Measurements from ENCODE around the gene SCFD1. TPM values are rescaled to one million over a fixed set of nuclear protein-coding genes. Genes with fewer than 3 reads are reported as not detected.

The SCFD1 gene
- total and polyA plus RNA-seq, 3 experiments from 2014 or later, result 62.7 to 66.9 (median 63.8) TPM

DNA sequence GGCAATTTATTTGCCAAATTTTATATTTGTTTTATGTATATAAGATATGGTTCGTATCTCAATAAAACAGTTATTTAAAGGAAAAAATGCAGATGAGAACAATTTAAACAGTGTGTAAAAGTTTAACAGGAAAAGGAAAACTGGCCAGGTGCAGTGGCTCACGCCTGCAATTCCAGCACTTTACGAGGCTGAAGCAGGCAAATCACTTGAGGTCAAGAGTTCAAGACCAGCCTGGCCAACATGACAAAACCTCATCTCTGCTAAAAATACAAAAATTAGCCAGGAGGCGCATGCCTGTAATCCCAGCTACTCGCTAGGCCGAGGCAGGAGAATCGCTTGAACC, 40.9 kb upstream of the SCFD1 start:
- H3K4me1 ChIP-seq (ENCODE audit: insufficient read depth, low read length), result peaks cover 5% of the 10 kb centered on the region
- Mint-ChIP-seq H3K36me3 (peaks cover 24 to 38% (median 30%) of the 10 kb centered on the region in 3 donors), H3K27me3 (no peaks in the 10 kb centered on the region), H3K4me1 (peaks cover 49 to 83% (median 75%) of the 10 kb centered on the region in 3 donors), H3K9me3 (peaks cover 4 to 15% (median 6%) of the 10 kb centered on the region in 5 donors), H3K4me3 (no peak overlapping the region), H3K27ac (no peak overlapping the region)
- CTCF ChIA-PET, result no interaction called here
- no peaks in the 10 kb centered on the region for H3K9me3 ChIP-seq (ENCODE audit: low read length)
- no peak overlapping the region for H3K4me3 ChIP-seq (ENCODE audit: low read length)
- no peak for DNase-seq
- no peaks in the 10 kb centered on the region for H3K27me3 ChIP-seq (ENCODE audit: insufficient read depth, low read length, poor library complexity, severe bottlenecking)
- no peak overlapping the region for H3K27ac ChIP-seq (ENCODE audit: low read depth, low read length)
- POLR2A ChIA-PET, result no interaction called here
- H3K36me3 ChIP-seq (ENCODE audit: insufficient read depth, low read length), result no peaks in the 10 kb centered on the region

- H3K9me3 Mint-ChIP-seq, result peaks cover 4 to 15% (median 6%) of the 10 kb centered on the region in 5 donors
- Histone ChIP-seq H3K27ac (ENCODE audit: low read depth, low read length) (no peak overlapping the region), H3K9me3 (ENCODE audit: low read length) (no peaks in the 10 kb centered on the region), H3K36me3 (ENCODE audit: insufficient read depth, low read length) (no peaks in the 10 kb centered on the region), H3K4me3 (ENCODE audit: low read length) (no peak overlapping the region), H3K27me3 (ENCODE audit: insufficient read depth, low read length, poor library complexity, severe bottlenecking) (no peaks in the 10 kb centered on the region), H3K4me1 (ENCODE audit: insufficient read depth, low read length) (peaks cover 5% of the 10 kb centered on the region)
- H3K27me3 Mint-ChIP-seq, result no peaks in the 10 kb centered on the region
- H3K4me3 Mint-ChIP-seq, result no peak overlapping the region
- peak overlapping the region in 2 of 8 donors; percentile 11 to 51 for H3K27ac Mint-ChIP-seq
- peaks cover 24 to 45% (median 30%) of the 10 kb centered on the region in 3 donors for H3K36me3 Mint-ChIP-seq
- H3K4me1 Mint-ChIP-seq, result peaks cover 46 to 77% (median 68%) of the 10 kb centered on the region in 3 donors
- POLR2A ChIA-PET, result no interaction called here
- CTCF ChIA-PET, result no interaction called here
- no peak for DNase-seq
Observed at GRCh38 chr14:30582376-30582775, 39.7 kb upstream of the SCFD1 start.

DNA sequence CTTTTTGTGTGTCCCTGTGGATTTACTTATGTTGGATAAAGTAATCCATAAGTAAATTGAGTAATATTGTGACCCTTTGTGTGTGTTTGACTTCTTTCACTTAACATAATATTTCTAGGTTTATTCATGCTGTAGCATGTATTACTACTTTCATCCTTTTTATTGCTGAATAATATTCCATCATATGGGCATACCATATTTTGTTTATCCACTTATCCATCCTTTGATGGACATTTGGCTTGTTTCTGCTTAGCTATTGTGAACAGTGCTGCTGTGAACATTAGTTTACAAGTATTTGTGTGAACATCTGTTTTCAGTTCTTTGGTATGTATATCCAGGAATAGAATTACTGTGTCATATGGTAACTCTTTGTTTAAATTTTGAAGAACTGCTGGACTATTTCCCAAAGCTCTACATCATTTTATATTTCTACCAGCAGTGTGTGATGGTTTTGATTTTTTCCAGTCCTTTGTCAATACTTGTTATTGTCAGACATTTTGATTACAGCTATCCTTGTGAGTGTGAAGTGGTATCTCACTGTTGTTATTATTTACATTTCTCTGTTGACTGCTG, 38.0 kb upstream of the SCFD1 start:
- POLR2A ChIA-PET, result no interaction called here
- no peak overlapping the region for H3K27ac ChIP-seq (ENCODE audit: low read depth, low read length)
- H3K9me3 Mint-ChIP-seq, result peaks cover 4 to 15% (median 7%) of the 10 kb centered on the region in 5 donors

GRCh38 chr14:30585204-30585603, 36.9 kb upstream of the SCFD1 start:
- CTCF ChIA-PET, result no interaction called here
- Mint-ChIP-seq H3K36me3 (peaks cover 34 to 69% (median 36%) of the 10 kb centered on the region in 3 donors), H3K4me3 (no peak overlapping the region), H3K27me3 (no peaks in the 10 kb centered on the region), H3K9me3 (peaks cover 4 to 15% (median 7%) of the 10 kb centered on the region in 5 donors), H3K4me1 (peaks cover 30 to 68% (median 58%) of the 10 kb centered on the region in 3 donors), H3K27ac (peak overlapping the region in 1 of 8 donors; percentile 17)
- no peaks in the 10 kb centered on the region for H3K27me3 ChIP-seq (ENCODE audit: insufficient read depth, low read length, poor library complexity, severe bottlenecking)
- DNase-seq, result no peak
- H3K36me3 ChIP-seq (ENCODE audit: insufficient read depth, low read length), result no peaks in the 10 kb centered on the region
- H3K27ac ChIP-seq (ENCODE audit: low read depth, low read length), result no peak overlapping the region
- H3K4me3 ChIP-seq (ENCODE audit: low read length), result no peak overlapping the region
- no peaks in the 10 kb centered on the region for H3K4me1 ChIP-seq (ENCODE audit: insufficient read depth, low read length)
- POLR2A ChIA-PET, result no interaction called here
- H3K9me3 ChIP-seq (ENCODE audit: low read length), result no peaks in the 10 kb centered on the region

More for the DNA sequence above, 38.0 kb upstream of the SCFD1 start:
- Mint-ChIP-seq H3K36me3 (peaks cover 26 to 59% (median 30%) of the 10 kb centered on the region in 3 donors), H3K4me1 (peaks cover 37 to 76% (median 59%) of the 10 kb centered on the region in 3 donors), H3K4me3 (no peak overlapping the region), H3K27ac (peak overlapping the region in 1 of 8 donors; percentile 44), H3K27me3 (no peaks in the 10 kb centered on the region)
- Histone ChIP-seq H3K4me1 (ENCODE audit: insufficient read depth, low read length) (no peaks in the 10 kb centered on the region), H3K9me3 (ENCODE audit: low read length) (no peaks in the 10 kb centered on the region), H3K36me3 (ENCODE audit: insufficient read depth, low read length) (no peaks in the 10 kb centered on the region), H3K27me3 (ENCODE audit: insufficient read depth, low read length, poor library complexity, severe bottlenecking) (no peaks in the 10 kb centered on the region), H3K4me3 (ENCODE audit: low read length) (no peak overlapping the region)
- CTCF ChIA-PET, result no interaction called here
- no peak for DNase-seq

- Mint-ChIP-seq H3K27ac (peak overlapping the region in 2 of 8 donors; percentile 6 to 12), H3K9me3 (peaks cover 4 to 15% (median 7%) of the 10 kb centered on the region in 5 donors), H3K4me3 (no peak overlapping the region), H3K4me1 (peaks cover 25 to 54% (median 52%) of the 10 kb centered on the region in 3 donors), H3K27me3 (no peaks in the 10 kb centered on the region), H3K36me3 (peaks cover 40 to 83% (median 40%) of the 10 kb centered on the region in 3 donors)
- no peak overlapping the region for H3K27ac ChIP-seq (ENCODE audit: low read depth, low read length)
- no peaks in the 10 kb centered on the region for H3K9me3 ChIP-seq (ENCODE audit: low read length)
- no peak overlapping the region for H3K4me3 ChIP-seq (ENCODE audit: low read length)
- H3K36me3 ChIP-seq (ENCODE audit: insufficient read depth, low read length), result peaks cover 9% of the 10 kb centered on the region
- H3K27me3 ChIP-seq (ENCODE audit: insufficient read depth, low read length, poor library complexity, severe bottlenecking), result no peaks in the 10 kb centered on the region
- ChIA-PET POLR2A (no interaction called here), CTCF (no interaction called here)
- H3K4me1 ChIP-seq (ENCODE audit: insufficient read depth, low read length), result no peaks in the 10 kb centered on the region
- DNase-seq, result no peak
Observed at GRCh38 chr14:30587141-30587540, 35.0 kb upstream of the SCFD1 start.

DNA sequence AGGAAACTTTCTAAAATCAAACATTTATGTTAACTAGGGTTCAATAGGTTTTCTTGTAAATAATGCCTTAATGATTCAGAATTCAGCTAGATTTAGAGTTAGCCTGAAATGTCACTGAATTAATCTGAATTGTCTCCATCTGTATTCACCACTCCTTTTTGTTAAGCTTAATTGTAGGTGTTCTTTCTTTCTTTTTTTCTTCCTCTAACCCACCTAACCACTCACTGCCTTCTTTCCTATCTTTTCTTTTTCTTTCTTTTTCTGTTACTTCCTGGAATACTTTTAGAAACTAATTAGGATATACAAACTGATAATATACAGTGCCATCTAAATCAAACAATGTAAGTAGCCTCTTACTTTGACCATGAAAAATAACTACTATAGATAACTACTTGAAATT, 33.2 kb upstream of the SCFD1 start:
- Mint-ChIP-seq H3K27ac (peak overlapping the region in 3 of 8 donors; percentile 3 to 68 (median 28)), H3K36me3 (peaks cover 32 to 78% (median 32%) of the 10 kb centered on the region in 3 donors), H3K9me3 (peaks cover 4 to 10% (median 6%) of the 10 kb centered on the region in 5 donors), H3K27me3 (no peaks in the 10 kb centered on the region), H3K4me1 (peaks cover 20 to 41% (median 39%) of the 10 kb centered on the region in 3 donors), H3K4me3 (no peak overlapping the region)
- Histone ChIP-seq H3K4me3 (ENCODE audit: low read length) (no peak overlapping the region), H3K4me1 (ENCODE audit: insufficient read depth, low read length) (no peaks in the 10 kb centered on the region), H3K27me3 (ENCODE audit: insufficient read depth, low read length, poor library complexity, severe bottlenecking) (no peaks in the 10 kb centered on the region), H3K36me3 (ENCODE audit: insufficient read depth, low read length) (peaks cover 9% of the 10 kb centered on the region), H3K9me3 (ENCODE audit: low read length) (no peaks in the 10 kb centered on the region), H3K27ac (ENCODE audit: low read depth, low read length) (no peak overlapping the region)
- ChIA-PET CTCF (no interaction called here), POLR2A (no interaction called here)
- no peak for DNase-seq

DNA sequence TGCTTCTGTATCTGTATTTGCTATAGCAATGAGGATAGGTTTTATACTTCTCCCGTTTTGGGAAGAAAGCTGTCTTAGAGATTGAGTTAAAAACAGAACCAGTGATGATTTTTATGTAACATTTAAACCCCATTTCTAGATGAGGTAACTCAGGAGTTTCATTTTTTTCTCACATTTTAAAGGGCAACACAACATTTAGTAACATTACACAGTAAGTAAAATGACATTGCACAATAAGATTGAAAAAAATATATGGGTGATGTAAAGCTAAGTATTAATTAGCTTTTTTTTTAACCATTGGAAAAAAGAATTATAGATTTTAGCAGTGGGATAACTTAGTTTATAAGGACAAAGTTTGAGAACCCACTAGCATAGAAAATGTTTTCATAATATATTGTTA, 25.2 kb upstream of the SCFD1 start:
- H3K4me3 Mint-ChIP-seq, result no peak overlapping the region
- no peak overlapping the region for H3K4me3 ChIP-seq (ENCODE audit: low read length)
- H3K27ac ChIP-seq (ENCODE audit: low read depth, low read length), result no peak overlapping the region
- H3K9me3 ChIP-seq (ENCODE audit: low read length), result no peaks in the 10 kb centered on the region
- H3K27me3 ChIP-seq (ENCODE audit: insufficient read depth, low read length, poor library complexity, severe bottlenecking), result no peaks in the 10 kb centered on the region
- H3K4me1 Mint-ChIP-seq, result peaks cover 0 to 7% (median 5%) of the 10 kb centered on the region in 3 donors
- no peaks in the 10 kb centered on the region for H3K4me1 ChIP-seq (ENCODE audit: insufficient read depth, low read length)
- ChIA-PET POLR2A (no interaction called here), CTCF (interaction anchor here (1.2 kb wide), 1 partner anchor 14 kb away, joined by 3 read pairs; no protein-coding TSS in a partner anchor)
- no peak for DNase-seq
- H3K9me3 Mint-ChIP-seq, result no peaks in the 10 kb centered on the region
- peak overlapping the region in 1 of 8 donors; percentile 40 for H3K27ac Mint-ChIP-seq
- H3K27me3 Mint-ChIP-seq, result no peaks in the 10 kb centered on the region
- peaks cover 4 to 61% (median 18%) of the 10 kb centered on the region in 3 donors for H3K36me3 Mint-ChIP-seq
- H3K36me3 ChIP-seq (ENCODE audit: insufficient read depth, low read length), result peaks cover 15% of the 10 kb centered on the region

GRCh38 chr14:30597504-30597903, 24.6 kb upstream of the SCFD1 start:
- H3K27ac Mint-ChIP-seq, result no peak overlapping the region
- no peaks in the 10 kb centered on the region for H3K27me3 Mint-ChIP-seq
- Histone ChIP-seq H3K4me1 (ENCODE audit: insufficient read depth, low read length) (no peaks in the 10 kb centered on the region), H3K27ac (ENCODE audit: low read depth, low read length) (no peak overlapping the region), H3K4me3 (ENCODE audit: low read length) (no peak overlapping the region), H3K9me3 (ENCODE audit: low read length) (no peaks in the 10 kb centered on the region), H3K27me3 (ENCODE audit: insufficient read depth, low read length, poor library complexity, severe bottlenecking) (no peaks in the 10 kb centered on the region), H3K36me3 (ENCODE audit: insufficient read depth, low read length) (peaks cover 18% of the 10 kb centered on the region)
- H3K4me1 Mint-ChIP-seq, result peaks cover 0 to 7% (median 5%) of the 10 kb centered on the region in 3 donors
- H3K36me3 Mint-ChIP-seq, result peaks cover 4 to 61% (median 15%) of the 10 kb centered on the region in 3 donors
- H3K9me3 Mint-ChIP-seq, result no peaks in the 10 kb centered on the region
- CTCF ChIA-PET, result no interaction called here
- POLR2A ChIA-PET, result no interaction called here
- H3K4me3 Mint-ChIP-seq, result no peak overlapping the region
- DNase-seq, result no peak
